ENCODE measurements around the gene TMIGD3.
A peak's percentile ranks its signal among the peaks of the same experiment; 100 is the strongest.

TMIGD3 gene

DNA sequence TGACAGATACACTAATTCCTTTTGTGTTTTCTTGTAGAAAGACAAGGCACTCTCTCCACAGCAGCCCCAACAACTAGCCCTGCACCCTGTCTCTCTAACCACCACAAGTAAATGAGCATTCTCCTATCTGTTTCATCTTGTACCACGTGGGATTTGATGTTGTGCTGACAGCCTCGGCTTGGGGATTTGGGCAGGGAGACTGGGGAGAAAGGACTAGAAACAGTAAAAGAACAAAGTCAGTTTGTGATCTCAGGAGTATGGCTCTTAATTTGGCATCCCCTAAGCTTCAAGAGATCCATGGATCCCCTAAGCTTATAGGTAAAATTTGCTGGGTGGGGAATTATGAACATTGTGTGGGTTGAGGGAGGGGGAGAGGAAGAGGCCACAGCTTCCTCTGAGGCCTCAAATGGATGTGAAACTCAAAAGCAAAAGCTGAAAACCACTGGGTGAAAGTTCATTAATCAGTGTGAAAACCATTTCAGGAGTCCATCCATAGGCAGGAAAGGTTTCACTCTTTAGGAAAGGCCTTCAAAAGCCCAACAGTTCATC is 26.6 kb downstream of the TMIGD3 start:
- Histone ChIP-seq H3K36me3 (ENCODE audit: control insufficient read depth, insufficient read depth, low read length) (no peaks in the 10 kb centered on the region), H3K27ac (ENCODE audit: insufficient read depth, low read length, poor library complexity, severe bottlenecking) (peak overlapping the region; percentile 72), H3K4me1 (ENCODE audit: control insufficient read depth, insufficient read depth, low read length, poor library complexity, severe bottlenecking) (peaks cover 49% of the 10 kb centered on the region), H3K27me3 (replicated peaks; ENCODE audit: control insufficient read depth, insufficient read depth, low read length, poor library complexity, severe bottlenecking) (no peaks in the 10 kb centered on the region), H3K4me3 (ENCODE audit: insufficient read depth, low read depth, low read length, poor library complexity, severe bottlenecking) (peak overlapping the region; percentile 51), H3K9me3 (ENCODE audit: control insufficient read depth, low read length) (no peaks in the 10 kb centered on the region)
- DNase-seq, result peak in 2 of 3 donors; percentile 12 to 27

- peak overlapping the region; percentile 51 for H3K4me3 ChIP-seq (ENCODE audit: insufficient read depth, low read depth, low read length, poor library complexity, severe bottlenecking)
- H3K4me1 ChIP-seq (ENCODE audit: control insufficient read depth, insufficient read depth, low read length, poor library complexity, severe bottlenecking), result peaks cover 55% of the 10 kb centered on the region
- no peak for DNase-seq
- no peaks in the 10 kb centered on the region for H3K27me3 ChIP-seq (replicated peaks; ENCODE audit: control insufficient read depth, insufficient read depth, low read length, poor library complexity, severe bottlenecking)
- H3K27ac ChIP-seq (ENCODE audit: insufficient read depth, low read length, poor library complexity, severe bottlenecking), result peak overlapping the region; percentile 72
- H3K36me3 ChIP-seq (ENCODE audit: control insufficient read depth, insufficient read depth, low read length), result no peaks in the 10 kb centered on the region
- H3K9me3 ChIP-seq (ENCODE audit: control insufficient read depth, low read length), result no peaks in the 10 kb centered on the region
These were observed 27.2 kb downstream of the TMIGD3 start for GRCh38 chr1:111476214-111476613.

- Histone ChIP-seq H3K27ac (ENCODE audit: insufficient read depth, low read length, poor library complexity, severe bottlenecking) (peak overlapping the region; percentile 72), H3K27me3 (replicated peaks; ENCODE audit: control insufficient read depth, insufficient read depth, low read length, poor library complexity, severe bottlenecking) (no peaks in the 10 kb centered on the region), H3K4me3 (ENCODE audit: insufficient read depth, low read depth, low read length, poor library complexity, severe bottlenecking) (peak overlapping the region; percentile 51), H3K36me3 (ENCODE audit: control insufficient read depth, insufficient read depth, low read length) (no peaks in the 10 kb centered on the region), H3K9me3 (ENCODE audit: control insufficient read depth, low read length) (no peaks in the 10 kb centered on the region), H3K4me1 (ENCODE audit: control insufficient read depth, insufficient read depth, low read length, poor library complexity, severe bottlenecking) (peaks cover 60% of the 10 kb centered on the region)
- DNase-seq, result no peak
These were observed 27.7 kb downstream of the TMIGD3 start for GRCh38 chr1:111475701-111476100.

GRCh38 chr1:111474521-111474920 is 28.9 kb downstream of the TMIGD3 start:
- H3K4me3 ChIP-seq (ENCODE audit: insufficient read depth, low read depth, low read length, poor library complexity, severe bottlenecking), result peak overlapping the region; percentile 51
- H3K4me1 ChIP-seq (ENCODE audit: control insufficient read depth, insufficient read depth, low read length, poor library complexity, severe bottlenecking), result peaks cover 71% of the 10 kb centered on the region
- no peaks in the 10 kb centered on the region for H3K27me3 ChIP-seq (replicated peaks; ENCODE audit: control insufficient read depth, insufficient read depth, low read length, poor library complexity, severe bottlenecking)
- no peaks in the 10 kb centered on the region for H3K36me3 ChIP-seq (ENCODE audit: control insufficient read depth, insufficient read depth, low read length)
- peak overlapping the region; percentile 72 for H3K27ac ChIP-seq (ENCODE audit: insufficient read depth, low read length, poor library complexity, severe bottlenecking)
- DNase-seq, result no peak
- no peaks in the 10 kb centered on the region for H3K9me3 ChIP-seq (ENCODE audit: control insufficient read depth, low read length)

GRCh38 chr1:111474106-111474505 is 29.3 kb downstream of the TMIGD3 start:
- H3K27ac ChIP-seq (ENCODE audit: insufficient read depth, low read length, poor library complexity, severe bottlenecking), result peak overlapping the region; percentile 72
- H3K4me1 ChIP-seq (ENCODE audit: control insufficient read depth, insufficient read depth, low read length, poor library complexity, severe bottlenecking), result peaks cover 73% of the 10 kb centered on the region
- no peaks in the 10 kb centered on the region for H3K27me3 ChIP-seq (replicated peaks; ENCODE audit: control insufficient read depth, insufficient read depth, low read length, poor library complexity, severe bottlenecking)
- no peak for DNase-seq
- H3K36me3 ChIP-seq (ENCODE audit: control insufficient read depth, insufficient read depth, low read length), result no peaks in the 10 kb centered on the region
- peak overlapping the region; percentile 51 for H3K4me3 ChIP-seq (ENCODE audit: insufficient read depth, low read depth, low read length, poor library complexity, severe bottlenecking)
- H3K9me3 ChIP-seq (ENCODE audit: control insufficient read depth, low read length), result no peaks in the 10 kb centered on the region

DNA sequence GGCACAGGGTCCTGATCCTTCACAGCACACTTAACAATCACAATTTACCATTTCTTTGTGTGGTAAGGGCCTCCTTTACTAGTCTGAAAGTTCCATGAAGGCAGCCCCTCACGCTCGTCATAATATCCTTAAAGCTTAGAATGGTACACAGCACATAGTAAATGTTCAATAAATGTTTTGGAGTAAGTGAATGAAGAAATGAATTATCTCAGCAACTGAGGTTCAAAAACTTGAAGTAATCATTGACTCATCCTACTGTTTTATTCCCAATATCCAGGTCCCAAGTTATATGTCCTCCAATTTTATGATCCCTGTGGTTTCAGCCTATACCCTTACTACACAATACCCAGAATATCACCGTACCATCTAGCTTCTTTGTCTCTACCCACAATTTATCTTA is 31.9 kb downstream of the TMIGD3 start:
- Histone ChIP-seq H3K4me3 (ENCODE audit: insufficient read depth, low read depth, low read length, poor library complexity, severe bottlenecking) (peak overlapping the region; percentile 6), H3K36me3 (ENCODE audit: control insufficient read depth, insufficient read depth, low read length) (peaks cover 7% of the 10 kb centered on the region), H3K27me3 (replicated peaks; ENCODE audit: control insufficient read depth, insufficient read depth, low read length, poor library complexity, severe bottlenecking) (no peaks in the 10 kb centered on the region), H3K9me3 (ENCODE audit: control insufficient read depth, low read length) (no peaks in the 10 kb centered on the region), H3K27ac (ENCODE audit: insufficient read depth, low read length, poor library complexity, severe bottlenecking) (peak overlapping the region; percentile 76), H3K4me1 (ENCODE audit: control insufficient read depth, insufficient read depth, low read length, poor library complexity, severe bottlenecking) (peaks cover 58% of the 10 kb centered on the region)
- DNase-seq, result no peak

DNA sequence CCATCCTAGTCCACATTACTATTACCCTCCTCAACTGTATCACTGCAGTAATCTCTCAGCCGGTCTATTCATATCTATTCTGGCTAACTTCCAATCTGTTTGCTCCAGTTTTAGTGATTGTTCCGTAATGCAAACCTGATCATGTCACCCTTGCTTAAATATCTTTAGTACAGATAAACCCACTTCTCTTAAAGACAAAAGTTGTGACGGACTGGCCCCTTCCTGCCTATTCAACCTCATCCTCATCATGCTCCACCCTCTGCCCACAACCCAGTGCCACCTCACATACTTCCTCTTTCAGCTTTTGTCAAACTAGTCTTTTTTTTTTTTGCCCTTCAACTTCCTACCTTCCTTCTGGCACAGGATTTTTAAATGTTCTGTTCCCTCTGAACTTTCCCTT is 32.4 kb downstream of the TMIGD3 start:
- peak; percentile 53 to 70 (median 67) for DNase-seq
- Histone ChIP-seq H3K36me3 (ENCODE audit: control insufficient read depth, insufficient read depth, low read length) (peaks cover 7% of the 10 kb centered on the region), H3K9me3 (ENCODE audit: control insufficient read depth, low read length) (no peaks in the 10 kb centered on the region), H3K27me3 (replicated peaks; ENCODE audit: control insufficient read depth, insufficient read depth, low read length, poor library complexity, severe bottlenecking) (no peaks in the 10 kb centered on the region), H3K4me1 (ENCODE audit: control insufficient read depth, insufficient read depth, low read length, poor library complexity, severe bottlenecking) (peaks cover 53% of the 10 kb centered on the region), H3K4me3 (ENCODE audit: insufficient read depth, low read depth, low read length, poor library complexity, severe bottlenecking) (no peak overlapping the region), H3K27ac (ENCODE audit: insufficient read depth, low read length, poor library complexity, severe bottlenecking) (peak overlapping the region; percentile 76)

GRCh38 chr1:111470596-111470995 is 32.8 kb downstream of the TMIGD3 start:
- Histone ChIP-seq H3K4me3 (ENCODE audit: insufficient read depth, low read depth, low read length, poor library complexity, severe bottlenecking) (no peak overlapping the region), H3K4me1 (ENCODE audit: control insufficient read depth, insufficient read depth, low read length, poor library complexity, severe bottlenecking) (peaks cover 49% of the 10 kb centered on the region), H3K27me3 (replicated peaks; ENCODE audit: control insufficient read depth, insufficient read depth, low read length, poor library complexity, severe bottlenecking) (no peaks in the 10 kb centered on the region), H3K9me3 (ENCODE audit: control insufficient read depth, low read length) (no peaks in the 10 kb centered on the region), H3K27ac (ENCODE audit: insufficient read depth, low read length, poor library complexity, severe bottlenecking) (peak overlapping the region; percentile 76), H3K36me3 (ENCODE audit: control insufficient read depth, insufficient read depth, low read length) (peaks cover 7% of the 10 kb centered on the region)
- DNase-seq, result no peak

DNA sequence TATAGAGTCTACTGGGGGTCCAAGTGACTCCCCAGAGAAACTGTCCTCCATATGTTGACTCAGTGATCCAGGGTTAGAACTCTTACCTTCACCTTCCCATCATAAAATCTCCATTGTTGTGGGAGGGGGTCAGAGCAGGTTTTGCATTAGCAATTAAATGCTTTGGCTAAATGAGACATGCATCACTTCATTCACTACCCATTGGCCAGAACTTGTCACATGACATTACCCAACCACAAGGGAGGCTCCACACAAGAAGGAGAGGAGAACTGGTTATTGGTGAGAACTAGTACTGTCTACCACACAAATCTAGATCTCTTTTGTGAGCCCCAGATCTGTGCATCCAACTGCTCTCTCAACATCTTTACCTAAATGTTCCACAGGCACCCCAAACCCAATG is 33.9 kb downstream of the TMIGD3 start:
- peaks cover 50% of the 10 kb centered on the region for H3K4me1 ChIP-seq (ENCODE audit: control insufficient read depth, insufficient read depth, low read length, poor library complexity, severe bottlenecking)
- H3K27ac ChIP-seq (ENCODE audit: insufficient read depth, low read length, poor library complexity, severe bottlenecking), result no peak overlapping the region
- H3K36me3 ChIP-seq (ENCODE audit: control insufficient read depth, insufficient read depth, low read length), result peaks cover 7% of the 10 kb centered on the region

GRCh38 chr1:111468717-111469100 is 34.7 kb downstream of the TMIGD3 start:
- H3K27ac ChIP-seq (ENCODE audit: insufficient read depth, low read length, poor library complexity, severe bottlenecking), result peak overlapping the region; percentile 37
- no peak for DNase-seq
- H3K9me3 ChIP-seq (ENCODE audit: control insufficient read depth, low read length), result no peaks in the 10 kb centered on the region
- peaks cover 50% of the 10 kb centered on the region for H3K4me1 ChIP-seq (ENCODE audit: control insufficient read depth, insufficient read depth, low read length, poor library complexity, severe bottlenecking)
- no peak overlapping the region for H3K4me3 ChIP-seq (ENCODE audit: insufficient read depth, low read depth, low read length, poor library complexity, severe bottlenecking)
- peaks cover 7% of the 10 kb centered on the region for H3K36me3 ChIP-seq (ENCODE audit: control insufficient read depth, insufficient read depth, low read length)
- H3K27me3 ChIP-seq (replicated peaks; ENCODE audit: control insufficient read depth, insufficient read depth, low read length, poor library complexity, severe bottlenecking), result no peaks in the 10 kb centered on the region

More for the DNA sequence above, 33.9 kb downstream of the TMIGD3 start:
- no peaks in the 10 kb centered on the region for H3K27me3 ChIP-seq (replicated peaks; ENCODE audit: control insufficient read depth, insufficient read depth, low read length, poor library complexity, severe bottlenecking)
- no peaks in the 10 kb centered on the region for H3K9me3 ChIP-seq (ENCODE audit: control insufficient read depth, low read length)
- no peak overlapping the region for H3K4me3 ChIP-seq (ENCODE audit: insufficient read depth, low read depth, low read length, poor library complexity, severe bottlenecking)
- no peak for DNase-seq

All from effector memory CD4-positive, alpha-beta T cell (primary cell).